Loucy (cell line): ENCODE data around the gene VAT1L.

Experiments
- H2AFZ ChIP-seq: fragments of 200-600 bp; sonication (generic); 2 replicates; pipeline ENCODE4 v1.6.0; 2016; ENCODE audit warnings: antibody characterized with exemption, mild to moderate bottlenecking, low read length, moderate library complexity
- H3F3A ChIP-seq: fragments of 200-600 bp; 2 replicates; pipeline ENCODE4 v1.6.0; 2016; ENCODE audit warnings: antibody characterized with exemption, low read depth, mild to moderate bottlenecking
- H3K27me3 ChIP-seq: fragments of 200-600 bp; sonication (generic); 2 replicates; pipeline ENCODE4 v1.6.1; 2014; ENCODE audit warnings: low read length, mild to moderate bottlenecking; ENCODE audit not compliant: insufficient read depth, poor library complexity, severe bottlenecking
- H3K36me3 ChIP-seq: fragments of 200-600 bp; sonication (generic); 2 replicates; pipeline ENCODE4 v1.6.1; 2016; ENCODE audit warnings: low read length; ENCODE audit not compliant: insufficient read depth
- H3K4me1 ChIP-seq: fragments of 200-600 bp; sonication (generic); 2 replicates; pipeline ENCODE4 v1.5.1; 2014; ENCODE audit warnings: low read length, mild to moderate bottlenecking; ENCODE audit not compliant: insufficient read depth, poor library complexity, severe bottlenecking
- H3K4me2 ChIP-seq: fragments of 200-600 bp; sonication (generic); 2 replicates; pipeline ENCODE4 v1.6.0; 2014; ENCODE audit warnings: antibody characterized with exemption, low read length, low read depth, mild to moderate bottlenecking; ENCODE audit not compliant: poor library complexity, severe bottlenecking
- H3K4me3 ChIP-seq: fragments of 200-600 bp; sonication (generic); 2 replicates; pipeline ENCODE4 v1.5.1; 2014; ENCODE audit warnings: low read length, mild to moderate bottlenecking, mixed read lengths; ENCODE audit not compliant: poor library complexity, severe bottlenecking
- H3K79me2 ChIP-seq: fragments of 200-600 bp; sonication (generic); 2 replicates; pipeline ENCODE4 v1.6.1; 2014; ENCODE audit warnings: low read length; ENCODE audit not compliant: insufficient read depth
- H3K9ac ChIP-seq: fragments of 200-600 bp; sonication (generic); 2 replicates; pipeline ENCODE4 v1.6.0; 2014; ENCODE audit warnings: mild to moderate bottlenecking, low read depth, low read length, moderate library complexity; ENCODE audit not compliant: poor library complexity, severe bottlenecking
- H3K9me2 ChIP-seq: fragments of 200-600 bp; sonication (generic); replicated peaks from 2 replicates; pipeline ENCODE4 v1.6.1; 2016; ENCODE audit warnings: low read depth, low read length, mixed read lengths
- H3K9me3 ChIP-seq: fragments of 200-600 bp; sonication (generic); 2 replicates; pipeline ENCODE4 v1.6.1; 2014; ENCODE audit warnings: mild to moderate bottlenecking, antibody characterized with exemption, low read length, low read depth; ENCODE audit not compliant: insufficient read depth
- H4K20me1 ChIP-seq: fragments of 200-600 bp; sonication (generic); 2 replicates; pipeline ENCODE4 v1.6.0; 2014; ENCODE audit warnings: antibody characterized with exemption, low read length, mild to moderate bottlenecking; ENCODE audit not compliant: insufficient read depth, poor library complexity, severe bottlenecking
- CTCF ChIP-seq: fragments of 200-600 bp; sonication (generic); conservative IDR thresholded peaks from 2 replicates; pipeline ENCODE4 v1.5.1; 2014; ENCODE audit warnings: mild to moderate bottlenecking, antibody characterized with exemption, low read length
- EZH2phosphoT487 ChIP-seq: fragments of 200-600 bp; IDR thresholded peaks from 2 replicates; pipeline ENCODE4 v1.6.1; 2018; ENCODE audit warnings: antibody characterized with exemption, mild to moderate bottlenecking, moderate library complexity, borderline replicate concordance

The VAT1L gene

GRCh38 chr16:77761204-77761603, 27.2 kb upstream of the VAT1L start:
- Histone ChIP-seq H3F3A (no peaks in the 10 kb centered on the region), H3K79me2 (no peaks in the 10 kb centered on the region), H3K27me3 (no peaks in the 10 kb centered on the region), H4K20me1 (no peaks in the 10 kb centered on the region), H2AFZ (no peak overlapping the region), H3K9me2 (no peaks in the 10 kb centered on the region), H3K4me3 (no peak overlapping the region), H3K36me3 (no peaks in the 10 kb centered on the region), H3K4me2 (no peak overlapping the region), H3K9ac (no peak overlapping the region), H3K4me1 (no peaks in the 10 kb centered on the region), H3K9me3 (no peaks in the 10 kb centered on the region)
- TF ChIP-seq CTCF = no peak
- no peak for TF ChIP-seq EZH2phosphoT487

DNA sequence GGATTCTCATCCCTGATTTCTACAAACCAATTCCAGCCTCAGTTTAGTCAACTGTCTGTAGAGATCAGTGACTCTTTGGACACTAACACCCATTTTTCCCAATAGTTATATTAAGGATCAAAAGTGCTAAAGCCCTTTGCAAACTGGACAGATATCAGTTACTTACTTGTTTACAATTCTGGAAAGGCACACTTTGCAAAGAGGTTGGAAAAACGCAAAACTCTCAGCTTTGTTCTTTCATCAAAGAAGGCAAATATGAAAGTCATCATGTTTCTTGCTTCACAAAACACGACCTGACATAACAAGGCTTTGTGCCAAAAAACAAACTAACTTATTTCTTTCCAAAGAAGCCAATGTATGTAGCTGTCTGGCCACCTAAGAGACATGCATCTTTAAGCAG, 26.1 kb upstream of the VAT1L start:
- Histone ChIP-seq H2AFZ (no peak overlapping the region), H3K79me2 (no peaks in the 10 kb centered on the region), H3K9me3 (no peaks in the 10 kb centered on the region), H3K27me3 (no peaks in the 10 kb centered on the region), H3K4me1 (no peaks in the 10 kb centered on the region), H3K4me2 (no peak overlapping the region), H3K36me3 (no peaks in the 10 kb centered on the region), H3F3A (no peaks in the 10 kb centered on the region), H3K9ac (no peak overlapping the region), H4K20me1 (no peaks in the 10 kb centered on the region), H3K4me3 (no peak overlapping the region), H3K9me2 (no peaks in the 10 kb centered on the region)
- no peak for TF ChIP-seq CTCF
- no peak for TF ChIP-seq EZH2phosphoT487

GRCh38 chr16:77763994-77764393, 24.4 kb upstream of the VAT1L start:
- Histone ChIP-seq H3K9me3 (no peaks in the 10 kb centered on the region), H3K4me2 (no peak overlapping the region), H2AFZ (no peak overlapping the region), H3K27me3 (no peaks in the 10 kb centered on the region), H3K79me2 (no peaks in the 10 kb centered on the region), H3K9ac (no peak overlapping the region), H4K20me1 (no peaks in the 10 kb centered on the region), H3K9me2 (no peaks in the 10 kb centered on the region), H3F3A (no peaks in the 10 kb centered on the region), H3K4me3 (no peak overlapping the region), H3K36me3 (no peaks in the 10 kb centered on the region), H3K4me1 (no peaks in the 10 kb centered on the region)
- TF ChIP-seq CTCF = no peak
- TF ChIP-seq EZH2phosphoT487 = no peak
